Liver (tissue), 3 donors: ENCODE data around the gene CNOT3.

Source experiments
- CTCF ChIP-seq: fragments of 150-350 bp; IDR thresholded peaks from 2 replicates; pipeline ENCODE4 v1.5.1; 2017; ENCODE audit warnings: improper control_type of control experiment, low read depth, low read length; ENCODE audit not compliant: missing input control
- HNF4A ChIP-seq, 2 donors: conservative IDR thresholded peaks; 2 replicates each; pipeline ENCODE4 v1.6.1; 2016; ENCODE audit warnings: antibody characterized with exemption in 2 of 2, mild to moderate bottlenecking in 2 of 2
- JUND ChIP-seq, 2 donors: IDR thresholded peaks; 2 replicates each; pipeline ENCODE4 v1.6.1; 2016; ENCODE audit warnings: antibody characterized with exemption in 2 of 2
- MAX ChIP-seq: IDR thresholded peaks from 2 replicates; pipeline ENCODE4 v1.6.1; 2016; ENCODE audit warnings: antibody characterized with exemption
- RAD21 ChIP-seq, 2 donors: IDR thresholded peaks; 2 replicates each; pipeline ENCODE4 v1.6.1; 2016; ENCODE audit warnings: antibody characterized with exemption in 2 of 2, mild to moderate bottlenecking in 2 of 2
- REST ChIP-seq: IDR thresholded peaks from 2 replicates; pipeline ENCODE4 v1.6.1; 2016; ENCODE audit warnings: antibody characterized with exemption, mild to moderate bottlenecking
- RXRA ChIP-seq, 2 donors: IDR thresholded peaks; 2 replicates each; pipeline ENCODE4 v1.6.1; 2017 to 2018; ENCODE audit warnings: antibody characterized with exemption in 2 of 2, mild to moderate bottlenecking in 1 of 2
- TAF1 ChIP-seq: conservative IDR thresholded peaks from 2 replicates; pipeline ENCODE4 v1.6.1; 2016; ENCODE audit warnings: antibody characterized with exemption, mild to moderate bottlenecking
- YY1 ChIP-seq: IDR thresholded peaks from 2 replicates; pipeline ENCODE4 v1.6.1; 2016; ENCODE audit warnings: antibody characterized with exemption, mild to moderate bottlenecking
- donor health status: healthy.
- donor health status: healthy.

GRCh38 chr19:54127688-54128440 lies 9.7 kb upstream of the CNOT3 start:
- no peak for TF ChIP-seq CTCF
- no peak for TF ChIP-seq YY1
- TF ChIP-seq RXRA (IDR thresholded peaks at IDR 0.05) = no peak
- TF ChIP-seq HNF4A (conservative IDR thresholded peaks at IDR 0.05) = no peak
- TF ChIP-seq TAF1 = no peak
- no peak for TF ChIP-seq RAD21 (IDR thresholded peaks at IDR 0.05)
- no peak for TF ChIP-seq JUND (IDR thresholded peaks at IDR 0.05)
- TF ChIP-seq REST = no peak
- TF ChIP-seq MAX = no peak
